Mesenchymal stem cell (in vitro differentiated cells and primary cell): ENCODE results near the gene DENND2D.
A peak's percentile ranks its signal among the peaks of the same experiment; 100 is the strongest.

ENCODE experiments used
- DNase-seq: peaks from one replicate; pipeline ENCODE4 v3.0.0-alpha.2; 2013
- H2AFZ ChIP-seq: one replicate; pipeline ENCODE4 v1.6.1; 2013; ENCODE audit warnings: low read depth, mild to moderate bottlenecking, control low read depth, inconsistent platforms, low read length, moderate library complexity
- H2AK5ac ChIP-seq: 2 replicates; pipeline ENCODE4 v1.6.1; 2013; ENCODE audit warnings: low read length, moderate library complexity, mild to moderate bottlenecking, inconsistent platforms; ENCODE audit not compliant: severe bottlenecking
- H2BK120ac ChIP-seq: one replicate; pipeline ENCODE4 v1.6.1; 2013; ENCODE audit warnings: low read depth, mild to moderate bottlenecking, inconsistent platforms, low read length, moderate library complexity
- H2BK12ac ChIP-seq, 2 experiments: one replicate each; pipeline ENCODE4 v1.6.1; 2013; ENCODE audit warnings: inconsistent platforms in 2 of 2, low read length in 2 of 2, mild to moderate bottlenecking in 2 of 2, moderate library complexity in 2 of 2, control low read depth in 1 of 2
- H2BK15ac ChIP-seq: one replicate; pipeline ENCODE4 v1.6.1; 2013; ENCODE audit warnings: mild to moderate bottlenecking, low read depth, inconsistent platforms; ENCODE audit not compliant: poor library complexity, severe bottlenecking
- H2BK5ac ChIP-seq: 2 replicates; pipeline ENCODE4 v1.6.1; 2013; ENCODE audit warnings: low read depth, mild to moderate bottlenecking, low read length, control low read depth, inconsistent platforms; ENCODE audit not compliant: poor library complexity, severe bottlenecking
- H3K14ac ChIP-seq, 2 experiments: one replicate each; pipeline ENCODE4 v1.6.1; 2013; ENCODE audit warnings: inconsistent platforms in 2 of 2, low read length in 2 of 2, control low read depth in 1 of 2, mild to moderate bottlenecking in 1 of 2, moderate library complexity in 1 of 2
- H3K18ac ChIP-seq, 2 experiments: one replicate each; pipeline ENCODE4 v1.6.1; 2013; ENCODE audit warnings: inconsistent platforms in 2 of 2, low read length in 2 of 2, control low read depth in 1 of 2, low read depth in 1 of 2, mild to moderate bottlenecking in 1 of 2
- H3K23ac ChIP-seq, 2 experiments: one replicate each; pipeline ENCODE4 v1.6.1; 2013; ENCODE audit warnings: inconsistent platforms in 2 of 2, low read length in 2 of 2, mild to moderate bottlenecking in 2 of 2, moderate library complexity in 2 of 2, control low read depth in 1 of 2
- H3K27ac ChIP-seq: 2 replicates; pipeline ENCODE4 v1.5.1; 2013; ENCODE audit warnings: mild to moderate bottlenecking, moderate library complexity, low read length, control low read depth, inconsistent platforms; ENCODE audit not compliant: poor library complexity, severe bottlenecking
- H3K27me3 ChIP-seq, 2 experiments: 2 replicates each; pipeline versions ENCODE4 v1.6.1 to v1.7.0; 2013; ENCODE audit warnings: low read length in 2 of 2, mild to moderate bottlenecking in 2 of 2, moderate library complexity in 2 of 2, control low read depth in 1 of 2, inconsistent platforms in 1 of 2; ENCODE audit not compliant: control insufficient read depth in 1 of 2, insufficient read depth in 1 of 2
- H3K36me3 ChIP-seq, 2 experiments: 2 replicates each; pipeline versions ENCODE4 v1.6.1 to v1.7.0; 2013; ENCODE audit warnings: low read length in 2 of 2, control low read depth in 1 of 2, inconsistent platforms in 1 of 2, low read depth in 1 of 2, mild to moderate bottlenecking in 1 of 2; ENCODE audit not compliant: insufficient read depth in 2 of 2, control insufficient read depth in 1 of 2
- H3K4ac ChIP-seq, 2 experiments: one replicate each; pipeline ENCODE4 v1.6.1; 2013; ENCODE audit warnings: inconsistent platforms in 2 of 2, low read length in 2 of 2, mild to moderate bottlenecking in 2 of 2, moderate library complexity in 2 of 2, control low read depth in 1 of 2, low read depth in 1 of 2
- H3K4me1 ChIP-seq: 2 replicates; pipeline ENCODE4 v1.6.1; 2013; ENCODE audit warnings: low read depth, low read length, control low read depth; ENCODE audit not compliant: control insufficient read depth, insufficient read depth
- H3K4me2 ChIP-seq: 2 replicates; pipeline ENCODE4 v1.6.1; 2013; ENCODE audit warnings: low read length, mild to moderate bottlenecking, inconsistent platforms; ENCODE audit not compliant: poor library complexity, severe bottlenecking
- H3K4me3 ChIP-seq, 2 experiments: 2 replicates each; pipeline versions ENCODE4 v1.5.1 to v1.7.0; 2013; ENCODE audit warnings: low read length in 2 of 2, mild to moderate bottlenecking in 2 of 2, control low read depth in 1 of 2, low read depth in 1 of 2; ENCODE audit not compliant: insufficient read depth in 1 of 2
- H3K79me1 ChIP-seq: replicated peaks from 2 replicates; pipeline ENCODE4 v1.6.1; 2013; ENCODE audit warnings: mild to moderate bottlenecking, control low read depth, low read length, inconsistent platforms; ENCODE audit not compliant: poor library complexity, severe bottlenecking
- H3K9ac ChIP-seq: 2 replicates; pipeline ENCODE4 v1.7.0; 2013; ENCODE audit warnings: mild to moderate bottlenecking, low read length, moderate library complexity
- H3K9me3 ChIP-seq: 2 replicates; pipeline ENCODE4 v1.7.0; 2013; ENCODE audit warnings: mild to moderate bottlenecking, low read length; ENCODE audit not compliant: control insufficient read depth
- H4K8ac ChIP-seq: one replicate; pipeline ENCODE4 v1.6.1; 2013; ENCODE audit warnings: inconsistent platforms, mild to moderate bottlenecking, low read length, moderate library complexity
- H4K91ac ChIP-seq: one replicate; pipeline ENCODE4 v1.6.1; 2013; ENCODE audit warnings: mild to moderate bottlenecking, low read length, inconsistent platforms
- WGBS: methylation state at CpG from one replicate; pipeline ENCODE4 v1.1.7; 2013; ENCODE audit warnings: mixed read lengths; 5-methylcytosine and 5-hydroxymethylcytosine counted together

DENND2D gene

DNA sequence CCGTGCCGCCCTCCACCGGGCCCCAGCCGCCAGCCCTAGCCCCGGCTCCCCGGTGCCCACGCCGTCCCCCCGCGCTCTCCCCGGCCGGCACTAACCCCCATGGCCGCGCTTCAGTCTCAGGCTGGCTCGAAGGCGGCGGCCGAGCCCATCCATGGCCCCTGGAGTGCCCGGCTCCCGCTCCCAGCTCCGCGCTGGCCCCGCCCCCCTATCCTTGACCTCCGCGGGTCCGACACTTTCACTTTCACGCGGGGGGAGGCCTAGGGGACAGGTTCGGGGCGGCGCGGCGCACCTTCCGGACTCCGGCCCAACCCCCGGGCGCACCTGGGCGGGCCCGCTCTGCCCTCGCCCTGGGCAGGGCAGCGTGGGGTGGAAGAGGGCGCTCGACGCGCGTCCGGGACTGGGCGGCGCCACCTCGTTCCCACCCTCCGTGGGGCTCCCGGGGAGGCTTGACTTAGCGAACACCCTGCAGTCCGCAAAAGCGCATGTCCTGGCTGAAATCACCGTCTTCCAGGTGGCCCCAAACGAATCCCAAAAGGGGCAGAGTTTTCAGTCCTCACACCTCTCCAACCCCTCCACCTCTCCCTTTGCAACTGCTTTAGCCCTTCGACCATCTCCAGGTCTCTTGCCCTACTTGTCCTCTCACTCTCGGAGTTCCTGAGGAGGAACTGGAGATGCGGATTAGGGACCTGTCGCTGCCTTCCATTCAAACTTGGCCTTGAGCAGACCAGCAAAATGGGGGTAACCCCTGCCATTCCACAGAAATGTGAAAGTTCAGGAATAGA lies 3.9 kb upstream of the DENND2D start:
- H3K23ac ChIP-seq = no peak overlapping the region
- no peak overlapping the region for H2AK5ac ChIP-seq
- peaks cover 13% of the 10 kb centered on the region for H3K4me1 ChIP-seq
- H2BK5ac ChIP-seq = no peak overlapping the region
- H3K4me2 ChIP-seq = peak overlapping the region; percentile 55
- H3K27me3 ChIP-seq = peaks cover 13 to 22% of the 10 kb centered on the region in 2 experiments
- no peak overlapping the region for H4K91ac ChIP-seq
- peak overlapping the region; percentile 27 for H4K8ac ChIP-seq
- H3K4me3 ChIP-seq = peak overlapping the region; percentile 56 to 76
- H2BK120ac ChIP-seq = peak overlapping the region; percentile 77
- WGBS = 44% methylated on average over 61 of the region's 61 CpGs
- H3K4ac ChIP-seq = peak overlapping the region in 1 of 2 experiments; percentile 44
- no peak for DNase-seq
- no peaks in the 10 kb centered on the region for H3K79me1 ChIP-seq
- H3K9me3 ChIP-seq = no peaks in the 10 kb centered on the region
- peak overlapping the region in 1 of 2 experiments; percentile 26 for H3K18ac ChIP-seq
- H3K9ac ChIP-seq = peak overlapping the region; percentile 67
- H2BK15ac ChIP-seq = peak overlapping the region; percentile 58
- no peak overlapping the region for H3K27ac ChIP-seq
- peak overlapping the region in 1 of 2 experiments; percentile 71 for H3K14ac ChIP-seq
- peak overlapping the region; percentile 67 for H2AFZ ChIP-seq
- peak overlapping the region in 1 of 2 experiments; percentile 13 for H2BK12ac ChIP-seq
- H3K36me3 ChIP-seq = peaks cover 0 to 3% of the 10 kb centered on the region in 2 experiments

DNA sequence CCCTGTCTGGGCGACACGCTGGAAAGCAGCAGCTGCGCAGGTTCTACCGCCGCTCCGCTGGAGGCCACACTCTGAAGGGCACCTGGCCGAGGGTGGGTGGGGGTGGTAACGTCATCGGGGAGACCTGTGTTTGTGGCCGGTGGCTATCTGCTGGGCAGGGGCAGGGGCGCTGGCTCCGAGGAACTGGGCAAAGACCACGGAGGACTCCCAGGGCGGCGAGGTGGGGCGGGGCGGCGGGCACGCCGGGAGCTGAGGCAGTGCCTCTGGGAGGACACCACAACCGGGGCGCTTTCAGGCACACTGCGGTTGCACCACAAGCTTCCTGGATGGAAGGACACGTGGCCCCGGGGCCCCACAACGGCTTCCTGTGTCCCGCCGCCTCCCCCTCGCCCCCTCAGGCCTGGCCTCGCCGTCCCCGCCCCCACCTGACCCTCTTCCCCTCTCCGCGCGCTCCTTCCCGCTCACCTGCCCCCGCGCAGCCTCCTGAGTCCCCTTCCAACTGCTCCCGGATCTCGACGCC lies 3.3 kb upstream of the DENND2D start:
- Histone ChIP-seq H3K9me3 (no peaks in the 10 kb centered on the region), H3K4me2 (peak overlapping the region; percentile 55), H2AK5ac (no peak overlapping the region), H4K8ac (peak overlapping the region; percentile 27), H3K9ac (peak overlapping the region; percentile 67), H3K36me3 (peaks cover 0 to 3% of the 10 kb centered on the region in 2 experiments), H2AFZ (peak overlapping the region; percentile 67), H3K27me3 (peaks cover 10 to 17% of the 10 kb centered on the region in 2 experiments), H3K14ac (no peak overlapping the region), H2BK15ac (peak overlapping the region; percentile 58), H4K91ac (no peak overlapping the region), H3K4ac (peak overlapping the region in 1 of 2 experiments; percentile 44), H2BK12ac (no peak overlapping the region), H3K18ac (peak overlapping the region in 1 of 2 experiments; percentile 50), H3K4me3 (peak overlapping the region; percentile 56 to 76), H2BK120ac (no peak overlapping the region), H3K79me1 (no peaks in the 10 kb centered on the region), H3K23ac (no peak overlapping the region), H3K4me1 (peaks cover 13% of the 10 kb centered on the region), H3K27ac (no peak overlapping the region), H2BK5ac (no peak overlapping the region)
- DNase-seq = no peak
- 55% methylated on average over 41 of the region's 41 CpGs for WGBS

DNA sequence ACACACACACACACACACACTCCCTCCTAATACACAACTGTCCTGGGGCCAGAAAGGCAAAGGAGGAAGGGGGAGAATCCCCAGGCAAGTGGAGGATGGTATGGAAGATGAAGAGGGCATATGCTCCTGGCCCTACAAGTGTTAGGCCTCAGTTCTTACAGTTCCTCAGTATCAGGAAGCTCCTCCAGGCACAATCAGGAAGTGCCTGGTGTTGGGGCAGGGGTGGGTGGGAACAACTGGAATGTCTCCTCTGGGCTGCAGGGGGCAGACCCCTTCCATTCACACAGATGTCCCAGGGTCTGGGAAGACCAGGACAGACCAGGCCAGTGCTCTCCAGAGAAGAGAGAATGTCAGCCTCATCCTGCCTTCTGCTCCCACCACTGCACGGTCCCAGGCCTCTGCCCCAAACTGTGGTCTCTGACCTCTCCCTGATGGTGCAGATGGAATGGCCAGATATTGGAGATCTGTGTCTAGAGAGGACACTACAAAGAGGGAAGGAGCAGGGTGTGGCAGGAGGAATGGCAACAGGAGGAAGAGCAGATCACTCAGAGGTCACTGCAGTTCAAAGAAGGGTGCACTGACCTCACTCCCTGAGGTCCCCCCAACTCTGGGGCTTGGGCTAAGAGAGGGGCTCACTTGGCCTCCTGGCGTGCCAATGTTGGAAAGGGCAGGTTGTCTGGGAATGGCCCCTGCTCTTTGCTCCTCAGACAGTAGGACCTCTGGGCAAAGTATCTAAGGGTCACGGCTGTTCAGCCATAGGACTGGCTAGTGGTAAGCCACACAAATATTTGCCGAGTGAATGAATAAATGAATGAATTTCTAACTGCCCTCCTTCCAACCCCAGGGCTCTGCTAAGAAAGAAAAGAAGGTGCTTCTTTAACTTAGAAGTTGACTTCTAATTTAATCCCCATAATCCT lies 2.5 kb upstream of the DENND2D start:
- no peak overlapping the region for H2BK15ac ChIP-seq
- H2BK5ac ChIP-seq = no peak overlapping the region
- H2AFZ ChIP-seq = no peak overlapping the region
- no peak overlapping the region for H3K4me2 ChIP-seq
- peak overlapping the region; percentile 48 for H4K8ac ChIP-seq
- peaks cover 10 to 17% of the 10 kb centered on the region in 2 experiments for H3K27me3 ChIP-seq
- no peak overlapping the region for H3K14ac ChIP-seq
- no peak overlapping the region for H3K23ac ChIP-seq
- peak overlapping the region; percentile 49 for H3K9ac ChIP-seq
- no peak for DNase-seq
- no peaks in the 10 kb centered on the region for H3K79me1 ChIP-seq
- H2BK12ac ChIP-seq = no peak overlapping the region
- no peak overlapping the region for H3K4ac ChIP-seq
- peaks cover 13% of the 10 kb centered on the region for H3K4me1 ChIP-seq
- no peak overlapping the region for H2AK5ac ChIP-seq
- H4K91ac ChIP-seq = peak overlapping the region; percentile 18
- peak overlapping the region in 1 of 2 experiments; percentile 76 for H3K4me3 ChIP-seq
- no peak overlapping the region for H2BK120ac ChIP-seq
- WGBS = 93% methylated on average over 3 of the region's 4 CpGs
- no peaks in the 10 kb centered on the region for H3K9me3 ChIP-seq
- no peak overlapping the region for H3K27ac ChIP-seq
- peaks cover 0 to 3% of the 10 kb centered on the region in 2 experiments for H3K36me3 ChIP-seq
- no peak overlapping the region for H3K18ac ChIP-seq
